ENCODE data around the gene SYCP2.

The SYCP2 gene

DNA sequence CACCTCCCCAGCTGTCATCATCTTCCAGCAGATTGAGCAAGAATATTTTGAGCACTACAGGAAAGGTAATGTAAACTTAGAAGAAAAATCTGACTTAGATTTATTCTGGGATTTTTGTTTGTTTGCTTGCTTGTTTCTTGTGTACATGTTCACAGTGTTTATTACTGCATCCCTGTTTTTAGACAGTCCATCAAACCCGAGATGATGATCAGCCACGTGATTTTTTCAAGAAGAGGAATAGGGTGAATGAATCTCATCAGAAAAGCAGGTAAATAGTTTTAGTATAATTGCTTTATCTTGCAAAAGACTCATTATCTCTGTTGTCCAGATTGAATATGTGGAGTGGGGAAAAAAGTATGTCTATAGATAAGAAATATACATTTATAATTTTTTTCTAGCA, 8.8 kb upstream of the SYCP2 start:
- DNase-seq (ENCODE audit: insufficient read length, low spot score) (no peak), FAIRE-seq (no peak)
- TF ChIP-seq, protein P1, sequence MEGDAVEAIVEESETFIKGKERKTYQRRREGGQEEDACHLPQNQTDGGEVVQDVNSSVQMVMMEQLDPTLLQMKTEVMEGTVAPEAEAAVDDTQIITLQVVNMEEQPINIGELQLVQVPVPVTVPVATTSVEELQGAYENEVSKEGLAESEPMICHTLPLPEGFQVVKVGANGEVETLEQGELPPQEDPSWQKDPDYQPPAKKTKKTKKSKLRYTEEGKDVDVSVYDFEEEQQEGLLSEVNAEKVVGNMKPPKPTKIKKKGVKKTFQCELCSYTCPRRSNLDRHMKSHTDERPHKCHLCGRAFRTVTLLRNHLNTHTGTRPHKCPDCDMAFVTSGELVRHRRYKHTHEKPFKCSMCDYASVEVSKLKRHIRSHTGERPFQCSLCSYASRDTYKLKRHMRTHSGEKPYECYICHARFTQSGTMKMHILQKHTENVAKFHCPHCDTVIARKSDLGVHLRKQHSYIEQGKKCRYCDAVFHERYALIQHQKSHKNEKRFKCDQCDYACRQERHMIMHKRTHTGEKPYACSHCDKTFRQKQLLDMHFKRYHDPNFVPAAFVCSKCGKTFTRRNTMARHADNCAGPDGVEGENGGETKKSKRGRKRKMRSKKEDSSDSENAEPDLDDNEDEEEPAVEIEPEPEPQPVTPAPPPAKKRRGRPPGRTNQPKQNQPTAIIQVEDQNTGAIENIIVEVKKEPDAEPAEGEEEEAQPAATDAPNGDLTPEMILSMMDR (IDR thresholded peaks at IDR 0.05; ENCODE audit: insufficient read depth, missing control alignments) = no peak

DNA sequence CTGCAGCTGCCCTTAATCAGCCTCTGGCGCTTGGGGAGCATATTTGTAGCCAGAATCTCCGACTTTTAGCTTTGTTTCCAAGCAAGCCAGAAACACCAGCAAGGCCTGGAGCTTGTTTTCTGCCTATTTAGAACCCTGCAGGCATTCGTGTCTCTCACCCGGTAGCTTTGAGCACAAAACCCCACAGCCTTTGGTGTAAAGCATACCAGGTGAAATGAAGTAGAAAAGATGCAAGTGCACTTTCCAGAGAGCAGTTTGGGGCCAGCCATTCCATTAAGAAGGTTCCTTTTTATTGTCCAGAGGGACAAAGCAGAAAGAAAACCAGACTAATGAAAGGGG, 7.5 kb upstream of the SYCP2 start:
- DNase-seq (ENCODE audit: insufficient read length, low spot score) (no peak), FAIRE-seq (no peak)
- TF ChIP-seq, protein P1 (IDR thresholded peaks at IDR 0.05; ENCODE audit: insufficient read depth, missing control alignments) = no peak

DNA sequence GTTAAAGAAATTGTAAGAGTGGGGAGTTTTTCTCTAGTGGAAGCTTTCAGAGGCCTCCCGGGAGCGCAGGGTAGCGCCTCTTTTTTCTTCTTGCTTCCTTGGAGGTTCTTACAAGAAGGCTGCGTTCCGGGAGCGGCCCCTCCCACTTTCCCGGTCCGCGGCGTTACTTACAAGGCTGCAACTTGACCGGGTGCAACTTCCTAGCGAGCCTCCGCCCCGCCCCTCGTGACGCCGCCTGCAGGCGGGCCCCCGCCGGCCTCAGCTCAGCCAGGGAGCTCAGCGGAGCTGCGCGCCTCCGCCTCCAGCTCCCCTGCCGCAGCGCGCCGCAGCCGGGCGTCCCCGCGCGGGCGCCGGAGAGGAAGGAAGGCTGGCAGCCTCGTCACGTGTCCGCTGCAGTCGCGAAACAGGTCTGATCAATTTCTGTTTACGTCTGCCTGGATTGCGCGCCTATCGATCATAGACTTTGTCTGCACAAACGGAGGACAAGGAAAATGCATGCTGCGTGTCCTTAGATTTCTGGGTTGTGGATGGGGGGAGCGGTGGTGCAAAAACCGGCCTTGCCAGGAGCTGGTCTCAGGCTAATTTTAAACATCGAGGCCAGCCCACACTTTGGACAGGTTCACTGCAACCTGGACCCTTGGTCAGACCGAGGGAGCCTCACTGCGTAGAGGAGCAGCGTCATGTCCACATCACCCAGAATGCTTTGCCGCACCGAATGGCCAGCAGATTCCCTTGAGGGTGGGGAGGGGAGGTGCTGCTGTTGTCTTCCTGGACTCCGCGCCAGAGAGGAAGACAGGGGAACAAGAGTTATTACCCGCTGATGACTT, 6.9 kb upstream of the SYCP2 start, which contains the start of the genes FAM217B and PPP1R3D:
Gene FAM217B, plus strand, starts transcription at position 261 of the 827 bp plus-strand sequence. CDS start 3,555 bp downstream, outside the sequence.
Gene PPP1R3D, minus strand, starts transcription at position 177 of the 827 bp plus-strand sequence. CDS start 374 bp downstream, outside the sequence.
- TF ChIP-seq, protein P1 (IDR thresholded peaks at IDR 0.05; ENCODE audit: insufficient read depth, missing control alignments) = no peak
- DNase-seq (ENCODE audit: insufficient read length, low spot score) (peak; percentile 80), FAIRE-seq (no peak)

DNA sequence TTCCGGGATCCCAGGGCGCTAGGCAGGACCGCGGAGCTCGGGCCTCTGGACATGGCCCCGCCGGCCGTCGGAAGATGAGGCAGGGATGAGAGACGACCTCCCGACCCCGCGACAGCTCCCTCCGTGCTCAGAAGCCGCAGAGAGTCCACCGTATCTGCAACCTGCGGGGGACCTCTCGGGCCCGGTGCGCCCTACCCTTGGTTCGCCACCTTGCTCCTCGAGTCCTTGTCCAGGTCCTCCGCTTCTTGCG, 6.4 kb upstream of the SYCP2 start:
- DNase-seq (ENCODE audit: insufficient read length, low spot score) (no peak), FAIRE-seq (no peak)

DNA sequence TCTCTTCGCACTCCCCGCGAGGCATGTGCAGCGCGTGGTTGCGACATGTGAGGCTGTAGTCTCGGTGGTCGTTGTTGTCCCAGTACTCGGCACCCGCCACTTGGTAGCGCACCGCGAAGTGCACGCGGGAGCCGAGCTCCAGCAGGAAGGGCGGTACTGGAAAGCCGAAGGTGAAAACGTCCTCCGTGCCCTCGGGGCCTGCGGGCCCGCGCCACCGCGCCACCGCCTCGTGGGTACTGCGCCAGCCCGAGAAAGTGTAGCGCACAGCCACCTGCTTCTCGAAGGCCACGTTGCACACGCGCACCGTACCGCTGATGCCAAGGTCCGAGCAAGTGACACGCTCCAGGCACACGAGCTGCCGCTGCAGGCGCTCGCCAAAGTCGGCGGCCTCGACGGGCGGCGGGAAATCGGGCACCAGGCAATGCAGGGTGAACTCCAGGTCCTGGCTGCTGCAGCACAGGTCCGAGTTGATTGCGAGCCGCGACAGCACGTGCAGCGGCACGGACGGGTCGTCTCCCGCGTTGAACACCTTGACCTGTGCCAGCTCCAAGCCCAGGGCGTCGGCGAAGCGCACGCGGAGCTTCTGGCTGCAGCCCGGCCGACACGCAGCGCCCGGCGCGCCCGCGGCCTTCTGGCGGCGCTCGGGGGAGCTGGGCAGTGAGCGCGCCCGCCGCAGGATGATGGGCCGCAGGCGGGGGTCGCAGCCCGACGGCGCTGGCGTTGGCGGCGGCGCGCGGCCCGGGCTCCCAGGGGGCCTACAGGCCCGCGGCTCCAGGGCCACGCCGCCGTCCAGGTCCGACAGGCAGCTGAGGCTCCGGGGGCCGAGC, 5.8 kb upstream of the SYCP2 start:
- TF ChIP-seq, protein P1 (IDR thresholded peaks at IDR 0.05; ENCODE audit: insufficient read depth, missing control alignments) = no peak
- DNase-seq (ENCODE audit: insufficient read length, low spot score) (no peak), FAIRE-seq (no peak)

More for the DNA sequence above, 6.4 kb upstream of the SYCP2 start:
- TF ChIP-seq, protein P1 (IDR thresholded peaks at IDR 0.05; ENCODE audit: insufficient read depth, missing control alignments) = no peak

DNA sequence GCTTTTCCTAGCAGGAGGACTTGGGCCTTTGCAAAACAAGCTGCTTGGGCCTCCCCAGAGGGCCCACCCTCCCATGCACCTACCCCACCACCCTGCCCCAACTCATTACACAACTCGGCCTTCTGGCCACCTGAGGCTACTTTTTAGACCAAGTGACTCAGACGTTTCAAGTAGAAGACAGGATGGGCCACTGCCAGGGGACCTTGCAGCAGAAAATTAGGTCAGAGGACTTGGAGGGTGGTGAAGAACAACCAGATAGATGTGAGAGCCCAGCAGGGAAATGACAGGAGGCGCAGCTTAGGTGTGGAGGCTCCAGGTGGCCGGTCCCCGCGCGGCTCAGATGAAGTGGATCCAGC, 5.2 kb upstream of the SYCP2 start:
- TF ChIP-seq, protein P1 (IDR thresholded peaks at IDR 0.05; ENCODE audit: insufficient read depth, missing control alignments) = no peak
- no peak for FAIRE-seq
- DNase-seq (ENCODE audit: insufficient read length, low spot score) = no peak

DNA sequence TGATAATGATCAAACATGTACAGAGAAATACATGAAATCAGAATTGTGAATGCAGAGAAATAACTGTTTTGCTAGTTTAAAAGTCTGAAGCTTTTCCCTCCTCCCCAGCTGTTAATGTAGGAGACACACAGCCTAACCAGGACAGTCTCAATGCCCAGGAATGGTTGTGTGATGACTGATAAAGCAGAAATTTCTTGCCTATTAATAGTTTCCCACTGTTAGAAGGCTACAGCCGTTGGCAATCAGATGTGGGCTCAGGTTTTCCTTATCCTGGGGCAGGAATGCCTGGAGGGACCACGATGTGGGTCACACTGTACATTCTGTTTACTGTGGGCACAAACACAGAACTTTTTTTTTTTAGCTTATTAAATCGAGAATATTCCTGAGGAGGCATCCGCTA, 4.8 kb upstream of the SYCP2 start:
- TF ChIP-seq, protein P1 (IDR thresholded peaks at IDR 0.05; ENCODE audit: insufficient read depth, missing control alignments) = no peak
- no peak for DNase-seq (ENCODE audit: insufficient read length, low spot score)
- no peak for FAIRE-seq

Data from D721Med (cell line).